Smooth muscle cell (in vitro differentiated cells): ENCODE measurements around the gene GEMIN5. TPM values are rescaled to one million over a fixed set of nuclear protein-coding genes. Genes with fewer than 3 reads are reported as not detected.
"Not testable (repeated sequence)": the region's sequence is repeated elsewhere in the genome, so short reads cannot be mapped to it uniquely, and the experiment has no call there.

Source experiments
- DNase-seq: peaks from one replicate; lab custom pipeline; 2025; ENCODE audit not compliant: unreplicated experiment; lab: John Stamatoyannopoulos, UW
- H2AFZ ChIP-seq: fragments of 200-600 bp; sonication (generic); 2 replicates; pipeline ENCODE4 v1.6.0; 2016; ENCODE audit warnings: antibody characterized with exemption, low read depth, mild to moderate bottlenecking
- H3F3A ChIP-seq: fragments of 200-600 bp; sonication (generic); 2 replicates; pipeline ENCODE4 v1.6.0; 2017; ENCODE audit warnings: antibody characterized with exemption, low read depth
- H3K27ac ChIP-seq: fragments of 200-600 bp; sonication (generic); 2 replicates; pipeline ENCODE4 v1.5.1; 2016; ENCODE audit warnings: low read depth, mild to moderate bottlenecking
- H3K27me3 ChIP-seq: fragments of 200-600 bp; sonication (generic); 2 replicates; pipeline ENCODE4 v1.6.1; 2016; ENCODE audit warnings: low read depth, mild to moderate bottlenecking
- H3K36me3 ChIP-seq: fragments of 200-600 bp; sonication (generic); 2 replicates; pipeline ENCODE4 v1.5.1; 2016; ENCODE audit warnings: low read depth
- H3K4me1 ChIP-seq: fragments of 200-600 bp; sonication (generic); 2 replicates; pipeline ENCODE4 v1.5.1; 2016; ENCODE audit warnings: low read depth
- H3K4me2 ChIP-seq: fragments of 200-600 bp; sonication (generic); 2 replicates; pipeline ENCODE4 v1.6.0; 2016; ENCODE audit warnings: mild to moderate bottlenecking
- H3K4me3 ChIP-seq: fragments of 200-600 bp; sonication (generic); 2 replicates; pipeline ENCODE4 v1.5.1; 2016; ENCODE audit warnings: mild to moderate bottlenecking
- H3K79me2 ChIP-seq: fragments of 200-600 bp; sonication (generic); 2 replicates; pipeline ENCODE4 v1.6.0; 2016; ENCODE audit warnings: low read depth, mild to moderate bottlenecking
- H3K9ac ChIP-seq: fragments of 200-600 bp; sonication (generic); 2 replicates; pipeline ENCODE4 v1.6.0; 2016; ENCODE audit warnings: low read depth
- H3K9me3 ChIP-seq: fragments of 200-600 bp; sonication (generic); replicated peaks from 2 replicates; pipeline ENCODE4 v1.5.1; 2016; ENCODE audit warnings: low read depth
- H4K20me1 ChIP-seq: fragments of 200-600 bp; sonication (generic); 2 replicates; pipeline ENCODE4 v1.6.0; 2016; ENCODE audit warnings: low read depth
- CTCF ChIP-seq: fragments of 200-600 bp; sonication (generic); IDR thresholded peaks from 2 replicates; pipeline ENCODE4 v1.5.1; 2017; ENCODE audit warnings: borderline replicate concordance, mild to moderate bottlenecking, antibody characterized with exemption; ENCODE audit not compliant: insufficient read depth, poor library complexity, severe bottlenecking
- WGBS: methylation state at CpG from one replicate; pipeline ENCODE4 v1.1.7; 2016; ENCODE audit warnings: low lambda C conversion rate; 5-methylcytosine and 5-hydroxymethylcytosine counted together
- polyA plus RNA-seq: library from polyadenylated mRNA; unstranded; fragments of >200 nt; fragmentation: Nextera tagmentation; extraction: Ambion mirVana; gene quantifications from 2 replicates; pipeline ENCODE4 v1.2.1, GENCODE V29; 2016
- total RNA-seq: library from RNA; depleted of rRNA; stranded (reverse); fragments of >200 nt; gene quantifications from 2 replicates; pipeline ENCODE4 v1.2.3, GENCODE V29; 2014

The GEMIN5 gene
- total and polyA plus RNA-seq, 2 experiments from 2014 or later: 5.3 to 11.1 TPM

GRCh38 chr5:154923441-154924430, 14.3 kb downstream of the GEMIN5 start:
- DNase-seq: no peak

GRCh38 chr5:154917757-154918156, 20.3 kb downstream of the GEMIN5 start:
- Histone ChIP-seq H3F3A (no peaks in the 10 kb centered on the region), H3K27ac (no peak overlapping the region), H3K4me2 (no peak overlapping the region), H3K9ac (no peak overlapping the region), H3K27me3 (no peaks in the 10 kb centered on the region), H4K20me1 (no peaks in the 10 kb centered on the region), H3K9me3 (no peaks in the 10 kb centered on the region), H3K4me1 (no peaks in the 10 kb centered on the region), H2AFZ (no peak overlapping the region), H3K79me2 (no peaks in the 10 kb centered on the region), H3K4me3 (no peak overlapping the region), H3K36me3 (peaks cover 21% of the 10 kb centered on the region)
- no peak for TF ChIP-seq CTCF
- no peak for DNase-seq
- 91% methylated on average over 4 of the region's 4 CpGs for WGBS

More at GRCh38 chr5:154923441-154924430, 14.3 kb downstream of the GEMIN5 start:
- H3K27ac ChIP-seq: peak overlapping the region; percentile 57
- peaks cover 23% of the 10 kb centered on the region for H3K36me3 ChIP-seq
- 62% methylated on average over 7 of the region's 7 CpGs for WGBS
- H3K4me1 ChIP-seq: no peaks in the 10 kb centered on the region
- no peaks in the 10 kb centered on the region for H3K79me2 ChIP-seq
- H2AFZ ChIP-seq: no peak overlapping the region
- H4K20me1 ChIP-seq: no peaks in the 10 kb centered on the region
- H3K4me2 ChIP-seq: no peak overlapping the region
- no peak overlapping the region for H3K4me3 ChIP-seq
- no peak overlapping the region for H3K9ac ChIP-seq
- no peaks in the 10 kb centered on the region for H3F3A ChIP-seq
- TF ChIP-seq CTCF: no peak
- no peaks in the 10 kb centered on the region for H3K9me3 ChIP-seq
- H3K27me3 ChIP-seq: no peaks in the 10 kb centered on the region

- Histone ChIP-seq H2AFZ (no peak overlapping the region), H3K4me1 (no peaks in the 10 kb centered on the region), H3K36me3 (peaks cover 21% of the 10 kb centered on the region), H3K4me2 (no peak overlapping the region), H3K9ac (no peak overlapping the region), H3K27me3 (no peaks in the 10 kb centered on the region), H3K79me2 (no peaks in the 10 kb centered on the region), H3K4me3 (no peak overlapping the region), H3F3A (no peaks in the 10 kb centered on the region), H4K20me1 (no peaks in the 10 kb centered on the region), H3K27ac (no peak overlapping the region), H3K9me3 (no peaks in the 10 kb centered on the region)
- TF ChIP-seq CTCF: no peak
- WGBS: 99% methylated on average over 3 of the region's 3 CpGs
- no peak for DNase-seq
Measured at GRCh38 chr5:154916874-154917273, 21.1 kb downstream of the GEMIN5 start.

- H2AFZ ChIP-seq, H3K4me1 ChIP-seq, H4K20me1 ChIP-seq, H3K9ac ChIP-seq, H3K27me3 ChIP-seq, H3K27ac ChIP-seq, H3K4me2 ChIP-seq, H3F3A ChIP-seq, H3K9me3 ChIP-seq, DNase-seq, H3K79me2 ChIP-seq, H3K4me3 ChIP-seq: not testable (repeated sequence)
- peaks cover 31% of the 10 kb centered on the region for H3K36me3 ChIP-seq
- WGBS: 98% methylated on average over 7 of the region's 7 CpGs
Measured at GRCh38 chr5:154905601-154906000, 32.4 kb downstream of the GEMIN5 start.
